T-helper 2 cell treated with Interferon-gamma antibody and Interleukin-4, amounts not matched to agents 5 μg/mL and 100 μg/mL, for 36 hours (primary cell): ENCODE data around the gene SMC4.

Experiments used
- DNase-seq: peaks from one replicate; pipeline ENCODE4 v3.0.0; 2021; ENCODE audit warnings: low spot score
- H3K27ac Mint-ChIP-seq: one replicate; pipeline ENCODE4 v1.8.0; 2021; ENCODE audit warnings: mild to moderate bottlenecking, mixed read lengths
- H3K27me3 Mint-ChIP-seq: one replicate; pipeline ENCODE4 v1.8.0; 2021; ENCODE audit warnings: low read depth, mixed read lengths
- H3K36me3 Mint-ChIP-seq: one replicate; pipeline ENCODE4 v1.8.0; 2021; ENCODE audit warnings: low read depth, mixed read lengths
- H3K4me1 Mint-ChIP-seq: one replicate; pipeline ENCODE4 v1.8.0; 2021; ENCODE audit warnings: low read depth, mixed read lengths
- H3K4me3 Mint-ChIP-seq: one replicate; pipeline ENCODE4 v1.8.0; 2022; ENCODE audit warnings: mild to moderate bottlenecking, moderate library complexity, mixed read lengths
- H3K9me3 Mint-ChIP-seq: one replicate; pipeline ENCODE4 v1.8.0; 2021; ENCODE audit warnings: mixed read lengths

Gene SMC4

GRCh38 chr3:160379628-160380214, 19.7 kb upstream of the SMC4 start:
- H3K4me1 Mint-ChIP-seq: peaks cover 5% of the 10 kb centered on the region
- H3K27ac Mint-ChIP-seq: no peak overlapping the region
- H3K4me3 Mint-ChIP-seq: no peak overlapping the region
- no peaks in the 10 kb centered on the region for H3K27me3 Mint-ChIP-seq
- H3K9me3 Mint-ChIP-seq: no peaks in the 10 kb centered on the region
- peaks cover 13% of the 10 kb centered on the region for H3K36me3 Mint-ChIP-seq
- DNase-seq: no peak

GRCh38 chr3:160381470-160381869, 18.0 kb upstream of the SMC4 start:
- no peaks in the 10 kb centered on the region for H3K27me3 Mint-ChIP-seq
- no peak overlapping the region for H3K4me3 Mint-ChIP-seq
- H3K36me3 Mint-ChIP-seq: peaks cover 13% of the 10 kb centered on the region
- no peaks in the 10 kb centered on the region for H3K9me3 Mint-ChIP-seq
- no peak for DNase-seq
- peaks cover 8% of the 10 kb centered on the region for H3K4me1 Mint-ChIP-seq
- no peak overlapping the region for H3K27ac Mint-ChIP-seq

GRCh38 chr3:160384639-160385318, 14.7 kb upstream of the SMC4 start:
- peaks cover 11% of the 10 kb centered on the region for H3K36me3 Mint-ChIP-seq
- DNase-seq: no peak
- H3K4me1 Mint-ChIP-seq: peaks cover 8% of the 10 kb centered on the region
- no peak overlapping the region for H3K27ac Mint-ChIP-seq
- no peaks in the 10 kb centered on the region for H3K9me3 Mint-ChIP-seq
- no peak overlapping the region for H3K4me3 Mint-ChIP-seq
- H3K27me3 Mint-ChIP-seq: no peaks in the 10 kb centered on the region

GRCh38 chr3:160390565-160391138, 8.8 kb upstream of the SMC4 start:
- no peak for DNase-seq
- peaks cover 4% of the 10 kb centered on the region for H3K36me3 Mint-ChIP-seq
- H3K4me3 Mint-ChIP-seq: no peak overlapping the region
- H3K4me1 Mint-ChIP-seq: peaks cover 12% of the 10 kb centered on the region
- no peak overlapping the region for H3K27ac Mint-ChIP-seq
- no peaks in the 10 kb centered on the region for H3K9me3 Mint-ChIP-seq
- no peaks in the 10 kb centered on the region for H3K27me3 Mint-ChIP-seq

GRCh38 chr3:160392798-160393197, 6.7 kb upstream of the SMC4 start:
- Mint-ChIP-seq H3K27me3 (no peaks in the 10 kb centered on the region), H3K36me3 (peaks cover 3% of the 10 kb centered on the region), H3K27ac (no peak overlapping the region), H3K9me3 (no peaks in the 10 kb centered on the region), H3K4me3 (no peak overlapping the region), H3K4me1 (peaks cover 22% of the 10 kb centered on the region)
- no peak for DNase-seq

- Mint-ChIP-seq H3K27me3 (no peaks in the 10 kb centered on the region), H3K9me3 (no peaks in the 10 kb centered on the region), H3K4me1 (peaks cover 27% of the 10 kb centered on the region), H3K4me3 (no peak overlapping the region), H3K36me3 (peaks cover 1% of the 10 kb centered on the region), H3K27ac (no peak overlapping the region)
- DNase-seq: no peak
These were observed 6.0 kb upstream of the SMC4 start for GRCh38 chr3:160393346-160394008.

- no peak for DNase-seq
- H3K27ac Mint-ChIP-seq: no peak overlapping the region
- peaks cover 1% of the 10 kb centered on the region for H3K36me3 Mint-ChIP-seq
- no peak overlapping the region for H3K4me3 Mint-ChIP-seq
- peaks cover 30% of the 10 kb centered on the region for H3K4me1 Mint-ChIP-seq
- no peaks in the 10 kb centered on the region for H3K27me3 Mint-ChIP-seq
- no peaks in the 10 kb centered on the region for H3K9me3 Mint-ChIP-seq
These were observed 5.4 kb upstream of the SMC4 start for GRCh38 chr3:160394009-160394392.

- Mint-ChIP-seq H3K4me1 (peaks cover 34% of the 10 kb centered on the region), H3K36me3 (peaks cover 6% of the 10 kb centered on the region), H3K4me3 (no peak overlapping the region), H3K27me3 (peaks cover 4% of the 10 kb centered on the region), H3K27ac (no peak overlapping the region), H3K9me3 (no peaks in the 10 kb centered on the region)
- DNase-seq: no peak
These were observed 4.2 kb upstream of the SMC4 start for GRCh38 chr3:160395297-160395696.

- Mint-ChIP-seq H3K4me1 (peaks cover 34% of the 10 kb centered on the region), H3K36me3 (peaks cover 33% of the 10 kb centered on the region), H3K27ac (peak overlapping the region; percentile 99), H3K27me3 (peaks cover 4% of the 10 kb centered on the region), H3K4me3 (peak overlapping the region; percentile 99), H3K9me3 (no peaks in the 10 kb centered on the region)
- no peak for DNase-seq
These were observed 678 bp upstream of the SMC4 start for GRCh38 chr3:160398820-160399124.

- Mint-ChIP-seq H3K9me3 (no peaks in the 10 kb centered on the region), H3K4me3 (peak overlapping the region; percentile 99), H3K27ac (peak overlapping the region; percentile 99), H3K36me3 (peaks cover 43% of the 10 kb centered on the region), H3K4me1 (peaks cover 44% of the 10 kb centered on the region), H3K27me3 (peaks cover 4% of the 10 kb centered on the region)
- DNase-seq: peak; percentile 34
These were observed 716 bp downstream of the SMC4 start for GRCh38 chr3:160400030-160400701.

- Mint-ChIP-seq H3K9me3 (no peaks in the 10 kb centered on the region), H3K36me3 (peaks cover 43% of the 10 kb centered on the region), H3K27me3 (peaks cover 4% of the 10 kb centered on the region), H3K4me3 (peak overlapping the region; percentile 99), H3K27ac (peak overlapping the region; percentile 99), H3K4me1 (peaks cover 40% of the 10 kb centered on the region)
- peak; percentile 15 for DNase-seq
These were observed 1.3 kb downstream of the SMC4 start for GRCh38 chr3:160400702-160401150.

- peaks cover 48% of the 10 kb centered on the region for H3K36me3 Mint-ChIP-seq
- H3K4me3 Mint-ChIP-seq: peak overlapping the region; percentile 99
- H3K27me3 Mint-ChIP-seq: peaks cover 4% of the 10 kb centered on the region
- peak overlapping the region; percentile 99 for H3K27ac Mint-ChIP-seq
- no peak for DNase-seq
- H3K4me1 Mint-ChIP-seq: peaks cover 36% of the 10 kb centered on the region
- H3K9me3 Mint-ChIP-seq: no peaks in the 10 kb centered on the region
These were observed 2.0 kb downstream of the SMC4 start for GRCh38 chr3:160401291-160402095.

GRCh38 chr3:160402221-160403027, 3.0 kb downstream of the SMC4 start:
- Mint-ChIP-seq H3K27me3 (peaks cover 4% of the 10 kb centered on the region), H3K4me1 (peaks cover 31% of the 10 kb centered on the region), H3K4me3 (peak overlapping the region; percentile 99), H3K9me3 (no peaks in the 10 kb centered on the region), H3K27ac (peak overlapping the region; percentile 88), H3K36me3 (peaks cover 48% of the 10 kb centered on the region)
- DNase-seq: no peak
